ENCODE measurements around the gene WDR82.

GRCh38 chr3:52317208-52318000 lies 39.0 kb upstream of the WDR82 start:
- TF ChIP-seq CTCF (IDR thresholded peaks at IDR 0.05; ENCODE audit: insufficient read depth, low read length): no peak
- TF ChIP-seq POLR2AphosphoS5 (IDR thresholded peaks at IDR 0.05; ENCODE audit: low read depth): no peak
- no peak for TF ChIP-seq SPI1 (IDR thresholded peaks at IDR 0.05; ENCODE audit: borderline replicate concordance, low read depth)
- TF ChIP-seq GABPA (IDR thresholded peaks at IDR 0.05; ENCODE audit: low read depth): no peak
